Effector memory CD4-positive, alpha-beta T cell (primary cell): ENCODE results near the gene REXO1.
A peak's percentile ranks its signal among the peaks of the same experiment; 100 is the strongest.

Experiments
- DNase-seq, 3 donors: peaks; one replicate each; pipeline ENCODE4 v3.0.0-alpha.2; 2020
- H3K27ac ChIP-seq: 2 replicates; pipeline ENCODE4 v1.7.0; 2013; ENCODE audit warnings: mild to moderate bottlenecking, low read length, moderate library complexity; ENCODE audit not compliant: insufficient read depth, poor library complexity, severe bottlenecking
- H3K27me3 ChIP-seq: replicated peaks from 2 replicates; pipeline ENCODE4 v1.7.0; 2013; ENCODE audit warnings: mild to moderate bottlenecking, low read length; ENCODE audit not compliant: insufficient read depth, control insufficient read depth, poor library complexity, severe bottlenecking
- H3K36me3 ChIP-seq: 2 replicates; pipeline ENCODE4 v1.7.0; 2013; ENCODE audit warnings: mild to moderate bottlenecking, low read length, moderate library complexity; ENCODE audit not compliant: control insufficient read depth, insufficient read depth
- H3K4me1 ChIP-seq: 2 replicates; pipeline ENCODE4 v1.7.0; 2013; ENCODE audit warnings: low read length, mild to moderate bottlenecking; ENCODE audit not compliant: control insufficient read depth, insufficient read depth, poor library complexity, severe bottlenecking
- H3K4me3 ChIP-seq: 2 replicates; pipeline ENCODE4 v1.7.0; 2013; ENCODE audit warnings: low read length, low read depth, mild to moderate bottlenecking; ENCODE audit not compliant: insufficient read depth, poor library complexity, severe bottlenecking
- H3K9me3 ChIP-seq: 2 replicates; pipeline ENCODE4 v1.7.0; 2013; ENCODE audit warnings: mild to moderate bottlenecking, low read length, moderate library complexity; ENCODE audit not compliant: control insufficient read depth

REXO1 gene

DNA sequence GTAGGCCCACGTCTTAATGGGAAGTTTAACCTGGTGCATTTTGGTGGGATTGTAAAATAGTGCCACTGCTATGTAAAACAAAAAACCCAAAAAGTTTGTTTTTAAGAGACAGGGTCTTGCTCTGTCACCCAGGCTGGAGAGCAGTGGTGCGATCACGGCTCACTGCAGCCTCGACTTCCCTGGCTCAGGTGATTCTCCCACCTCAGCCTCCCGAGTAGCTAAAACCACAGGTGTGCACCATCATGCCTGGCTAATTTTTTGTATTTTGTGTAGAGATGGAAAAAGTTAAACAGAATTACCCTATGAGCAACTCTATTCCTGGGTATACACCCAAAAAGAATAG is 820 bp upstream of the REXO1 start:
- Histone ChIP-seq H3K9me3 (no peaks in the 10 kb centered on the region), H3K27ac (peak overlapping the region; percentile 98), H3K27me3 (no peaks in the 10 kb centered on the region), H3K4me1 (peaks cover 58% of the 10 kb centered on the region), H3K36me3 (peaks cover 15% of the 10 kb centered on the region), H3K4me3 (no peak overlapping the region)
- no peak for DNase-seq

DNA sequence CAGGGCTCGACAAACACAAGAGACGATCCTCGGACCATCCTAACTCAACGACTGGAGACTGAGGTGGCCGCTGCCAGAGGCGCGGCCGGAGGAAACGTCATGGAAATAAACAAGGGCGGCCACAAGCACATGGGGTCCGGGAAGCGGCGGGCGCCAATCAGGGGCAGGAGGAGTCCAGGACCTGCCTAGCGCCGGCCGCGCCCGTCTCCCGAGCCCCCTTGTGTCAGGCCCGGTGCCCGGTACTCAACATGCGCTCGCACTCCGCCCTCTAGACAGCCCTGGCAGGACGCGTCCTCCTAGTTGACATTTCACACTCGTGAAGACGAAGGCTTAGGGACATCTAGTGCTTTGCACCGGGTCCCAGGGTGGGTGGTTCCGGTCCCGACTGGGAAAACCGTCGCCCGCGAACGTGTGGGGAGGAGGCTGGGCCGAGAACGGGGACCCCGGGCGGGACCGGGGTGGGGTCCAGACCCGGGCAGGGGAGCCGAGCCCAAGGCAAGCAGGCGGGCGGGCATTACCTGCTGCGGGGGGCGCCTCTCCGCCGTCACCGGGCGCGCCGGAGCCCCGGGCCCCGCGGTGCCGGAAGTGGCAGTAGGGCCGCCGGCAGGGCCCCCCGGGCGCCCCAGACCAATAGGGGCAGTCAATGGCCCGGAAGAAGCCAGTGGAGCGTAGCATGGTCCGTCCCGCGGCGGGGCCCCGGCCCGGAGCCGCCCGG is 442 bp downstream of the REXO1 start:
- no peak for DNase-seq
- H3K36me3 ChIP-seq, result peaks cover 15% of the 10 kb centered on the region

DNA sequence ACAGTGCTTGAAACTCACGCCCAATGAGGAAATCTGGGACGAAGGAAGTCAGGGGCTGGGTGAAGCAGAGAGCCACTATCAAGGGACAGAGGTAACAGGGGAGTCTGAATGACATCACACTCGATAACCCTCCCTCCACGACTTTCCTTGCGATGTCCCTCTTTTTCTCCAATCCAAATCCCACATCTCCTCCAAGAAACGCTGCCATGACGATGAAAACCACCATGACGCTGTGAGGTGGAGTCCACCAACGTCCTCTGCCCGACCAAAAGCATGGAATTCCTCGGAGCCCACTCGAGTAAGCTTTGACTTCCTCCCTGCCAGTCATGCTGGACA is 967 bp downstream of the REXO1 start:
- DNase-seq, result no peak
- no peaks in the 10 kb centered on the region for H3K27me3 ChIP-seq
- peaks cover 15% of the 10 kb centered on the region for H3K36me3 ChIP-seq
- peaks cover 47% of the 10 kb centered on the region for H3K4me1 ChIP-seq
- H3K9me3 ChIP-seq, result no peaks in the 10 kb centered on the region
- peak overlapping the region; percentile 98 for H3K27ac ChIP-seq
- peak overlapping the region; percentile 86 for H3K4me3 ChIP-seq

More for the DNA sequence above, 442 bp downstream of the REXO1 start:
- Histone ChIP-seq H3K9me3 (no peaks in the 10 kb centered on the region), H3K4me3 (peak overlapping the region; percentile 86), H3K27ac (peak overlapping the region; percentile 98), H3K4me1 (peaks cover 51% of the 10 kb centered on the region), H3K27me3 (no peaks in the 10 kb centered on the region)

DNA sequence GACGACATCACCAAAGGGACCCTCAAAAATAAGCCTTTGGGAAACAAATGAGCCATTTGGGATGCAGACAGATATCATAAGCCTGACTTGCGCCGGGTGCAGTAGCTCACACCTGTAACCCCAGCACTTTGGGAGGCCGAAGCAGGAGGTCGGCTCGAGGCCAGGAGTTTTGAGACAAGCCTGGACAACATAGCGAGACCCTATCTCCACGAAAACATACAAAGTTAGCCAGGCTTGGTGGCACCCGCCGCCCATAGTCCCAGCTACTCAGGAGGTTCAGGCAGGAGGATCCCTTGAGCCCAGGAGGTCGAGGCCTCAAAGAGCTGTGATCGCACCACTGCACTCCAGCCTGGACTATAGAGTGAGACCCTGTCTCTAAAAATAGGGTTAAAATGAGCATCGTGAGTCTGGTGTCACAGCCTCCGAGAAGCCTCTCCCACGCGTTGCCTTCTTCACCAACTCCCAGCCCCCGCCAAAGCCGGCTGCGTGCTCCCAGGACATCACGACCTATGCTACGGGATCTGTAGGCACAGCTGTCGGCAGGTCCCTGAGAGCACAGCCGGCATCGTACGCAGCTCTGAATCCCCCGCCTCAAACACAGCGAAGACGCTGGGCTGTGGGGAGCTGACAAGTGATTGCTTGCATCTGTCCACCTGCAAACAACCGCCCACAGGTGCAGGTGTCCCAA is 1.6 kb downstream of the REXO1 start:
- Histone ChIP-seq H3K27me3 (no peaks in the 10 kb centered on the region), H3K4me3 (peak overlapping the region; percentile 86), H3K9me3 (no peaks in the 10 kb centered on the region), H3K27ac (peak overlapping the region; percentile 8), H3K36me3 (peaks cover 15% of the 10 kb centered on the region), H3K4me1 (peaks cover 44% of the 10 kb centered on the region)
- no peak for DNase-seq

DNA sequence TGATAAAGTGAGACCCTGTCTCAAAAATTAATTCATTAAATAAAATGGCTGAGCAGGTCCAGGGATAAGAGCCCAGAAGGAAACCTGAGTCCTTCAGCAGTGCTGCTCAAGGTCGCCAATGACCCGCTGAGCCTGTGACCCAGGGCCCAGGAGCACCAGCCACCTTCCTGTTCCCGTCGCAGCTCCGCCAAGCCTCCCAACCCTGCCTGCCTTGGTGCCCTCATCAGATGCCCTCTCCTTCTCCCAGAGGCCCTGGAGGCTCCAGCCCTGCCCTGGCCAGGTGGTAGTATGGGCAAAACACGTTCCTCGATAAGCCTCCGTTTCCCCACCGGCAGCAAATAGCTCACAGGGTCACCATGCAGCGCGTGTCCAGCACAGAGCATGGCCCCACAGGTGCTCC is 2.6 kb downstream of the REXO1 start:
- Histone ChIP-seq H3K4me1 (peaks cover 42% of the 10 kb centered on the region), H3K27ac (no peak overlapping the region), H3K27me3 (no peaks in the 10 kb centered on the region), H3K4me3 (no peak overlapping the region), H3K36me3 (peaks cover 15% of the 10 kb centered on the region), H3K9me3 (no peaks in the 10 kb centered on the region)
- DNase-seq, result no peak

DNA sequence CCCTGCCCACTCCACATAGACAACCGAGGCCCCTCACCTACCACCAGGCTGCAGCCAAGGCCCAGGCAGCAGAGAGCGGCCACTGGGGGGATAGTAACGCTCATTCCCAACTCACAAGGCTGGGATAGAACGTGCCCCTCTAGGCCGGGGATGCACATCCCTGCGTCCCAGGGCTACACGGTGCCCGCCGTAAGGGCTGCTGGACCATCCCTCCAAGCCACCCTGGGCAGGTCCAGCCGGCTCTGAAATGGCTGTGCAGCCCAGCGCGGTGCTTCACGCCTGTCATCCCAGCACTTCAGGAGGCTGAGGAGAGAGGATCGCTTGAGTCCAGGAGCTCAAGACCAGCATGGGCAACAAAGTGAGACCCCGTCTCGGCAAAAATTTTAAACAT is 3.2 kb downstream of the REXO1 start:
- Histone ChIP-seq H3K4me1 (peaks cover 42% of the 10 kb centered on the region), H3K36me3 (peaks cover 15% of the 10 kb centered on the region), H3K27me3 (no peaks in the 10 kb centered on the region), H3K4me3 (no peak overlapping the region), H3K9me3 (no peaks in the 10 kb centered on the region), H3K27ac (no peak overlapping the region)
- no peak for DNase-seq

DNA sequence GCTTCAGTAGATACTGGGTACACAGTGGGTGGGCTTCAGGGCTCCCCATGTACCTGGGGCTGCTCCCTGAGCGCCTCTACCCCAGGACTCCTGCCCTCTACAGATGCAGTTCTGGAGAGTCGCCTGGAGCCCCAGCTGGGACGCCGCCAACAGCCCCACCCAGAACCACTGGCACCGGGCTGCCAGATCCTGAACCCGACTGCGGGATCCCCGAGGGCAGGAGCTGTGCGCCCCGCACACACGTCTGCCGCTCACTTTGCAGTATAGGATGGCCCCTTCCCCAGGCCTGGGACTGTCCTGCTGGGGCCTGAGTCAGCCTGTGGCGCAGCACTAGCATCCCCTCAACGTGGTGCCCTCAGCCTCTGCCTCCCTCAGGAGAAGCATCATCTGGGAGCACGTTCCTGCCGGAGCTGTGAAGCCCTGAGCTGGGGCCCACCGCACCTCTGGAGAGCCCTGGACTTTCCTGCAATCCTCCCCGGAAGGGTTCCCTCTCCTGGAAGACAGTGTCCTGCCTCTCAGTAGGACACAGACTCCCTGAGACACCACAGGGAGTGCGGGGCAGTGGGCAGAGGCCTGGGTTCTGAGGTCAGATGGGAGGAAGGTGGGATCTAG is 3.7 kb downstream of the REXO1 start:
- H3K27ac ChIP-seq, result no peak overlapping the region
- H3K4me3 ChIP-seq, result no peak overlapping the region
- DNase-seq, result no peak
- peaks cover 42% of the 10 kb centered on the region for H3K4me1 ChIP-seq
- peaks cover 19% of the 10 kb centered on the region for H3K36me3 ChIP-seq
- H3K9me3 ChIP-seq, result no peaks in the 10 kb centered on the region
- no peaks in the 10 kb centered on the region for H3K27me3 ChIP-seq

DNA sequence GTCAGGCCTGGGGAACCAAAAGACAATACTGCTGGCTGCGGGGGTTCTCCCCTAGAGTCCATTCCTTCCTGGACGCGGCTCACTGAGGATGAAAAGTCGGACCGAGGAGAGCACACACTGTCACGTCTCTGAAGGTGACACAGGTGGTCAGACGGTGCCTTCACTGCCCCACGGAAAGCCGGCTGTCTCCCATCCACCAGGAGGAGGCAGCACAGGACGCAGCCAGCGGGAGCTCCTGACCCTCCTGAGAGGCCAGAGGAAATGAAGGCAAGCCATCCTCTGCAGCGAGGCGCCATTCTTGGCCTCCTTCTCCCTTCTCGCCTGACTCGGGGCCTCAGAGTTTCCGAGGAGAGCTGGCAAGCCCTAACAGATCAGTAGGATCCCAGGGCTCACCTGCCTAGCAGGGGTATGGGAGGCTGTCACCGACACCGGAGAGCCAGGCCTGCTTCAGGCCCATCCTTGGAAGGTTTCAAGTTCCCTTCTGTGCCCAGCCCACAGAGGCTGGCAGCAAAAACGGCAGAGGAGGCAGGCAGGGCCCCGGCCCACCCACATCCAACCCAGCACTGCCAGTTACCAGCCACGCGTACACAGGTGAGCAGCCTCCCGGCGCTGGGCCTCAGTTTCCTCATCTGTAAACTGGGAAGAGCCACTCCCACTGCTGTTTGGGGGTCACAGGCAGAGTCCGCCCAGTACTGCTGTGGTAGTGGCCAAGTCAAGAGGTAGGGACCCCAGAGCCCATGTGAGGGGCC is 4.5 kb downstream of the REXO1 start:
- Histone ChIP-seq H3K4me1 (peaks cover 42% of the 10 kb centered on the region), H3K27ac (no peak overlapping the region), H3K36me3 (peaks cover 25% of the 10 kb centered on the region), H3K9me3 (no peaks in the 10 kb centered on the region), H3K27me3 (no peaks in the 10 kb centered on the region), H3K4me3 (no peak overlapping the region)
- no peak for DNase-seq

DNA sequence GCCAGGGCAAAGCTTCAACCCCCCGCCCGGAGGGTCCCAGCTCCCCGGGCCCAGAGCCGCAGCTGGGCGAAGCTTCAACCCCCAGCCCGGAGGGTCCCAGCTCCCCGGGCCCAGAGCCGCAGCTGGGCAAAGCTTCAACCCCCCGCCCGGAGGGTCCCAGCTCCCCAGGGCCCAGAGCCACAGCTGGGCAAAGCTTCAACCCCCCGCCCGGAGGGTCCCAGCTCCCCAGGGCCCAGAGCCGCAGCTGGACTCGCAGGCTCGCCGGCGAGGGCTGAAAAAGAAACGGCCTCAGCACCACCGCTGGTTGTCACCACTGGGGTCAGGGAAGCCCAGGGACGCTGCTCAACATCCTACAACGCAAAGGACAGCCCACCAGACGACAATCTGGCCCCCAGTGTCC is 5.2 kb downstream of the REXO1 start:
- H3K4me3 ChIP-seq, result no peak overlapping the region
- peaks cover 25% of the 10 kb centered on the region for H3K36me3 ChIP-seq
- H3K4me1 ChIP-seq, result peaks cover 45% of the 10 kb centered on the region
- H3K27me3 ChIP-seq, result no peaks in the 10 kb centered on the region
- no peaks in the 10 kb centered on the region for H3K9me3 ChIP-seq
- no peak for DNase-seq
- no peak overlapping the region for H3K27ac ChIP-seq
